Epithelial cell of proximal tubule (primary cell): ENCODE measurements around the gene SMARCA4. TPM values are rescaled to one million over a fixed set of nuclear protein-coding genes. Genes with fewer than 3 reads are reported as not detected.
"Not testable (repeated sequence)": the region's sequence is repeated elsewhere in the genome, so short reads cannot be mapped to it uniquely, and the experiment has no call there.

ENCODE experiments used
- DNase-seq: peaks from one replicate; pipeline ENCODE4 v3.0.0-alpha.2; 2011; ENCODE audit warnings: low read depth
- H3K4me3 ChIP-seq: 2 replicates; pipeline ENCODE4 v1.5.1; 2011; ENCODE audit warnings: low read depth, mild to moderate bottlenecking, low read length
- total RNA-seq: library from RNA; depleted of rRNA; stranded (reverse); fragments of >200 nt; gene quantifications from 2 replicates; pipeline ENCODE4 v1.2.3, GENCODE V29; 2015
- TF ChIP-seq, protein P1 (sequence below): conservative IDR thresholded peaks from 2 replicates; pipeline ENCODE4 v1.5.1; 2012; ENCODE audit warnings: low read depth, mild to moderate bottlenecking, low read length

The SMARCA4 gene
- total RNA-seq, 1 donor from 2014 or later: 156 TPM

DNA sequence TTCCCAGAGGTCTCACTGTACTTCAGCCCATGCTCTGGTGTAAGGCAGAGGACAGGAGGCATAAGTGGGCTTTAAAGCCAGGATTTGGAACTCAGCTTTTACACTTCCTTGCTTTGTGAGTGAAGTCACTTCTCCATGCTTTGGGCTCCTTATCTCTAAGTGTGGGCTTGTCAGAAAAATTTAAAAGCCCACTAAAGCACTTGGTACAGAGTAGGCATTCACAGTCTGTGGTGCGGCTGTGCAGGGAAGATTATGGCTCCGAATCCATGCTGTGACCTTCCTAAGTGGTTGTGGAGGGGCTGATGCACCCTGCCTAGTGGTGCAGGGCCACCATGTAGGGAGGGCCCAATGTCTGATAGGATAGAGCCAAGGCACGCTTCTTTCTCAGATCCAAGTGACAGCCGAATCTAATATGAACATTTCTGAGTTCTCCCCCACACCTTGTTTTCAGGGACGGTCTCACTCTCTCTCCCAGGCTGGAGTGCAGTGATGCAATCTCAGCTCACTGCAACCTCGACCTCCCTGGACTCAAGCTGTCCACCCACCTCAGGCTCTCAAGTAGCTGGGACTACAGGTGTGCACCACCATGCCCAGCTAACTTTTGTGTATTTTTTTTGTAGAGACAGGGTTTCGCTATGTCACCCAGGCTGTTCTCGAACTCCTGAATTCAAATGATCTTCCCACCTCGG, 25.3 kb upstream of the SMARCA4 start:
- no peak overlapping the region for H3K4me3 ChIP-seq
- DNase-seq: no peak
- TF ChIP-seq, protein P1, sequence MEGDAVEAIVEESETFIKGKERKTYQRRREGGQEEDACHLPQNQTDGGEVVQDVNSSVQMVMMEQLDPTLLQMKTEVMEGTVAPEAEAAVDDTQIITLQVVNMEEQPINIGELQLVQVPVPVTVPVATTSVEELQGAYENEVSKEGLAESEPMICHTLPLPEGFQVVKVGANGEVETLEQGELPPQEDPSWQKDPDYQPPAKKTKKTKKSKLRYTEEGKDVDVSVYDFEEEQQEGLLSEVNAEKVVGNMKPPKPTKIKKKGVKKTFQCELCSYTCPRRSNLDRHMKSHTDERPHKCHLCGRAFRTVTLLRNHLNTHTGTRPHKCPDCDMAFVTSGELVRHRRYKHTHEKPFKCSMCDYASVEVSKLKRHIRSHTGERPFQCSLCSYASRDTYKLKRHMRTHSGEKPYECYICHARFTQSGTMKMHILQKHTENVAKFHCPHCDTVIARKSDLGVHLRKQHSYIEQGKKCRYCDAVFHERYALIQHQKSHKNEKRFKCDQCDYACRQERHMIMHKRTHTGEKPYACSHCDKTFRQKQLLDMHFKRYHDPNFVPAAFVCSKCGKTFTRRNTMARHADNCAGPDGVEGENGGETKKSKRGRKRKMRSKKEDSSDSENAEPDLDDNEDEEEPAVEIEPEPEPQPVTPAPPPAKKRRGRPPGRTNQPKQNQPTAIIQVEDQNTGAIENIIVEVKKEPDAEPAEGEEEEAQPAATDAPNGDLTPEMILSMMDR: no peak

DNA sequence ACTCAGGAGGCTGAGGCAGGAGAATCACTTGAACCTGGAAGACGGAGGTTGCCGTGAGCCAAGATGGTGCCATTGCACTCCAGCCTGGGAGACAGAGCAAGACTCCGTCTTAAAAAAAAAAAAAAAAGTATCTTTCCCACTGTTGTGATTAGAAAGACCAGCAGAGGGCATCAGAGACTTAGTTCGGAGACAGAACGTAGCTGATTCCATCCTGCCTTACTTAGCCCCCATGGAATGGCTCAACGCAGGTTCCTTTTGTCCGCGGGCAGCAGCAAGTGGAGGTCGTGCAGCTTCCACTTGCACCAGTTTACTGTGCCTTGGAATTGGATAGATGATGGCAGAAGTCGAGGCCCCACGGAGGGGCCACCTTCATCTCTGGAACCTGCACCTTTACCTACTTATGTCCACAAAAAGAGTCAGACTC, 24.2 kb upstream of the SMARCA4 start:
- TF ChIP-seq, protein P1: peak; percentile 70
- DNase-seq: peak; percentile 40
- peak overlapping the region; percentile 15 for H3K4me3 ChIP-seq

DNA sequence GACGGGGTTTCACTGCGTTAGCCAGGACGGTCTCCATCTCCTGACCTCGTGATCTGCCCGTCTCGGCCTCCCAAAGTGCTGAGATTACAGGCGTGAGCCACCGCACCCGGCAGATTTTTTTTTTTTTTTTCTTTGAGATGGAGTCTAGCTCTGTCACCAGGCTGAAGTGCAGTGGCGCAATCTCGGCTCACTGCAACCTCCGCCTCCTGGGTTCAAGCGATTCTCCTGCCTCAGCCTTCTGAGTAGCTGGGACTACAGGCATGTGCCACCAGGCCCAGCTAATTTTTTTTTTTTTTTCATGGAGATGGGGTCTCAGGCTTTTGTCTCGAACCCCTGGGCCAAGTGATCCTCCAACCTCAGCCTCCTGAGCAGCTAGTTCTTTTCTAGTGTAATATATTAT, 19.2 kb upstream of the SMARCA4 start:
- H3K4me3 ChIP-seq, DNase-seq: not testable (repeated sequence)

DNA sequence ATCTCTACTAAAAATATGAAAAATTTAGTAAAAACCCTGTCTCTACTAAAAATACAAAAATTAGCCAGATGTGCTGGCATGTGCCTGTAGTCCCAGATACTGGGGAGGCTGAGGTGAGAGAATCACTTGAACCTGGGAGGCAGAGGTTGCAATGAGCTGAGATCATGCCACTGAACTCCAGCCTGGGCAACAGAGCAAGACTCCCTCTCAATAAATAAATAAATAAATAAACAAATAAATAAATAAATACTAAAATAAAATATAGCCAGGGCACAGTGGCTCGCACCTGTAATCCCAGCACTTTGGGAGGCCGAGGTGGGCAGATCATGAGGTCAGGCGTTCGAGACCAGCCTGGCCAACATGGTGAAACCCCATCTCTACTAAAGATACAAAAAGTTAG, 17.4 kb upstream of the SMARCA4 start:
- H3K4me3 ChIP-seq, DNase-seq: not testable (repeated sequence)

DNA sequence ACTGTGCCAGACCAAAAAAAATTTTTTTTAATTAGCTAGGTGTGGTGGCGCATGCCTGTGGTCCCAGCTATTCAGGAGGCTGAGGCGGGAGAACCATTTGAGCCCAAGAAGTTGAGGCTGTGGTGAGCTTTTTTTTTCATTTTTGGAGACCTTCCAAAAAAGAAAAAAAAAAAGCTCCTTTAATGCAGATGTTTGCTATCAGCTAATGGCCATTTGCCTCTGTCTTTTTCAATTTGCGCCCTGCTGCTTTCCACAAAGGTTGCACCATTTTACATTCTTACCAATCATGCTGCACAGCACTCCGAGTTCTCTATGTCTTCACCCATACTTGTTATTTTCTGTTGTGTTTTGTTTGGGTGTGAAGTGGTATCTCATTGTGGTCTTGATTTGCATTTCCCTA, 15.6 kb upstream of the SMARCA4 start:
- no peak for DNase-seq
- TF ChIP-seq, protein P1: no peak
- H3K4me3 ChIP-seq: no peak overlapping the region

DNA sequence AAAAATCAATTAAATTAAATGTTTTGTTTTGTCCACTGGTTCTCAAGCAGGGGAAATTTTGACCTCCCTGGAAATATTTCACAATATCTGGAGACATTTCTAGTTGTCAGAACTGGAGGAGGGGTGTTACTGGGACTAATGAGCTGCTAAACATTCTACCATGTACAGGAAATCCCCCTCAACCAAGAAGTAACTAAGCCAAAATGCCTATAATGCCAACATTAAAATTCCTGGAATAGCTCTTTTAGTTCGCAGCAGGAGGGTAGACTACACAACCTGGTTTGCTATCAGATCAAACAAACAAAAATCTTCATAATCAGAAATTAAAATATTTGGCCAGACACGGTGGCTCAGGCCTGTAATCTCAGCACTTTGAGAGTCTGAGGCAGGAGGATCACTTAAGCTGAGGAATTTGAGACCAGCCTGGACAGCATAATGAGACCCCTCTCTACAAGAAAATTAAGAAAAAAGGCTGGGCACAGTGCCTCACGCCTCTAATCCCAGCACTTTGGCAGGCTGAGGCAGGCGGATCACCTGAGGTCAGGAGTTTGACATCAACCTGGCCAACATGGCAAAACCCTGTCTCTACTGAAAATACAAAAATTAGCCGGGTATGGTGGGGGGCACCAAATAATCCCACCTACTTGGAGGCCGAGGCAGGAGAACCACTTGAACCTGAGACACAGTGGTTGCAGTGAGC, 13.7 kb upstream of the SMARCA4 start:
- peak; percentile 76 for DNase-seq
- TF ChIP-seq, protein P1: no peak
- H3K4me3 ChIP-seq: no peak overlapping the region

DNA sequence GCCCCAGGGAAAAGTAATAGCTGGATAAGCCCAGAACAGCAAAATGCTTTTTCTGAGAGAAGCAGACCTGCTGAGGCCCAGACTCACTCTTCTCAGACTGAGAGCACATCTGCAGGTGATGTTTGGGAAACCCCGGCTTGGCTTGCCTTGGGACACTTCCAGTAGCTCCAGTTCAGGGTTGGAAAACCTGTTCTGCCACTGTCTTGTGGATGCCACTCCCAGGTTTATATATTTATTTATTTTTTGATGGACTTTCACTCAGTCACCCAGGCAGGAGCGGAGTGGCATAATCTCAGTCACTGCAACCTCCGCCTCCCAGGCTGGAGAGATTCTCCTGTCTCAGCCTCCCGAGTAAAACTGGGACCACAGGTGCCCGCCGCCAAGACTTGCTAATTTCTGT, 8.0 kb upstream of the SMARCA4 start:
- H3K4me3 ChIP-seq: no peak overlapping the region
- TF ChIP-seq, protein P1: no peak
- no peak for DNase-seq

DNA sequence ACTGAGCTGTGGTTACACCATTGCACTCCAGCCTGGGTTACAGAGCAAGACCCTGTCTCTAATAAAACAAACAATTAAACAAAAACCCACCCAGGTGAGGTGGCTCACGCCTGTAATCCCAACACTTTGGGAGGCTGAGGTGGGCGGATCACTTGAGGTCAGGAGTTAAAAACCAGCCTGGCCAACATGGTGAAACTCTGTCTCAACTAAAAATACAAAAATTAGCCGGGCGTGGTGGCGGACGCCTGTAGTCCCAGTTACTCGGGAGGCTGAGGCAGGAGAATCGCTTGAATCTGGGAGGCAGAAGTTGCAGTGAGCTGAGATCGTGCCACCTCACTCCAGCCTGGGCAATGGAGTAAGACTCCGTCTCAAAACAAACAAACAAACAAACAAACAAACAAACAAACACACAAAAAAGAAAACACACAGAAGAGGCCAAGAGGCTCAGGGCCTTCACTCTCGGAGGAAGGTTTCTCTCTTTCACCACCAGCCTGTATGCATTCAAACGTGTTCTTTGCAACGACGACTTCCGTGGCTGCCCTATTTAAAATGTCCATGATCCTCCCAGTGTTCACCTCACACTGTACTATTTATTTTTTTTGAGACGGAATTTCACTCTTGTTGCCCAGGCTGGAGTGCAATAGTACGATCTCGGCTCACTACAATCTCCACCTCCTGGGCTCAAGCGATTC, 1.4 kb upstream of the SMARCA4 start:
- peak overlapping the region; percentile 85 for H3K4me3 ChIP-seq
- DNase-seq: not testable (repeated sequence)
